Caki2 (cell line): ENCODE results near the gene AXIN2. TPM values are rescaled to one million over a fixed set of nuclear protein-coding genes. Genes with fewer than 3 reads are reported as not detected.
"Not testable (repeated sequence)": the region's sequence is repeated elsewhere in the genome, so short reads cannot be mapped to it uniquely, and the experiment has no call there.

Experiments used
- DNase-seq: peaks from one replicate; pipeline ENCODE4 v3.0.0-alpha.2; 2015; ENCODE audit warnings: low read depth
- in situ Hi-C: cut with HindIII; loops from 2 replicates; pipeline ENCODE4 v1.10.0; 2016; ENCODE audit warnings: low sequenced_read_pairs, low pct_unique_long_range_greater_than_20kb, mixed read lengths
- total RNA-seq: library from RNA; depleted of rRNA; stranded (reverse); fragments of >200 nt; shearing (Covaris generic); gene quantifications from 2 replicates; pipeline ENCODE4 v1.2.3, GENCODE V29; 2014; ENCODE audit warnings: low replicate concordance

The AXIN2 gene
- total RNA-seq, 1 experiment from 2014 or later: not detected

DNA sequence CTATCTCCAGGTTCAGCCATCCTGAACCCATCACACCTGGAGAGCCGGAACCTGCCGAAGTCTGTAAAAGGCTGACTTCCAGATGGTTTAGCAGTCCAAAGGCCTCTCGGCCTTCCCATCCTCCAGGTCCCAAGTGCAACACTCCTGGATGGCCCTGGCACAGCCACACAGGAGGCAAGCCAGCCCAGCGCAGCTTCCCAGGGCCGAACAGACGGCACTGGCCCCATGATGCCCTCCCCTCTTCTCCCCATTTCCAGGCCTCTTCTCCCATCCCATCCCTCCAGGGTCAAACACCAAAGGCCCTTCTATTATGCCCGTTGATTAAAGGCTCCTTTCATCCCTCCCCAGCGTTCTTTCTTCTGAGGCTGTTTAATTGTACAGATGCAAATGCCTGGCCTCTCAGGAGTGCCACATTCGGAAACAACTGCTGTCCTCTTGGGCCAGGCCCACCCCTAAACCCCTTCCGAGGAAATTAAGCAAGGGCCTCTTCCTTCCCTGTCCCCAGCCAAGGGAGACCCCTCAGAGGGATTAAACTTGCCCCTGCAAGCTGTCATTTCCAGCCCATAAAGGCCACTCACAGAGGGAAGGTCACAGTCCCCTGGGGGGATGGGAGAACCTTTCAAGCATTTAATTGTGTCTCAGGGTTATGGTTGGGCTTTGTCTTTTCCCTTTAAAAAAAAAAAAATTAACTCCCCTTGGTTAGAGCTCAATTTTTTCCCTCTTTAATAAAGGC, 30.8 kb downstream of the AXIN2 start:
- in situ Hi-C loops: no loop called here
- no peak for DNase-seq

DNA sequence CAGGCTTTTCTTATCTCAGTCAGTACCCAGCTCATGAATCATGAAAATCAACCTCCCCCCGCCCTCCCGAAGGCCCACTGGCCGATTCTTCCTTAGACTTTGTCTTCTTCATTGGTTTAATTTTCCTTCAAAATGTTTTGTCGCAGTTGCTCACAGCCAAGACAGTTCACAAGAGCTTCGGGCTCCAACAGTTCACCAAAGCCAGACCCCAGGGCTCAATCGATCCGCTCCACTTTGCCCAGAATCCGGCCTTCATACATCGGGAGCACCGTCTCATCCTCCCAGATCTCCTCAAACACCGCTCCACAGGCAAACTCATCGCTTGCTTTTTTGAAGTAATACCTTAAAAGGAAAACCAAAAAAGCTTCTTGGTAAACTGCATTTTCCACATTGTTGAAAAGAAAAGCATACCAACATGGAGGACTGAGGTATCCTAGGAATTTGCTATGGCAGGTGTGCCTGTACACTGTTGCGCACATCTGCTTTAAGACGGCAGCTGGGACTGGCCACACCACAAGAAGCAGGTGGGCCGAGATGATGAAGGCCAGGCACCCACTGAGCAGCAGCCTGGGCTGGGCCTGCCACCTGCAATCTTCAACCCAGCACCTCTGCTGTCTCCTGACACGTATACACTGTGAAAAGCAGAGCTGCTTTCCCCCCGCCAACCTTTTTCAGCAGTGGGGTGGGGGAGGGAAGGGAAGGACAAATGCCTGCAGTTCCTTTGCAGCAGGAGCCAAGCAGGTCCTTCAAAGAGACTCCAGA, 31.5 kb downstream of the AXIN2 start:
- in situ Hi-C loops: no loop called here
- DNase-seq: no peak

DNA sequence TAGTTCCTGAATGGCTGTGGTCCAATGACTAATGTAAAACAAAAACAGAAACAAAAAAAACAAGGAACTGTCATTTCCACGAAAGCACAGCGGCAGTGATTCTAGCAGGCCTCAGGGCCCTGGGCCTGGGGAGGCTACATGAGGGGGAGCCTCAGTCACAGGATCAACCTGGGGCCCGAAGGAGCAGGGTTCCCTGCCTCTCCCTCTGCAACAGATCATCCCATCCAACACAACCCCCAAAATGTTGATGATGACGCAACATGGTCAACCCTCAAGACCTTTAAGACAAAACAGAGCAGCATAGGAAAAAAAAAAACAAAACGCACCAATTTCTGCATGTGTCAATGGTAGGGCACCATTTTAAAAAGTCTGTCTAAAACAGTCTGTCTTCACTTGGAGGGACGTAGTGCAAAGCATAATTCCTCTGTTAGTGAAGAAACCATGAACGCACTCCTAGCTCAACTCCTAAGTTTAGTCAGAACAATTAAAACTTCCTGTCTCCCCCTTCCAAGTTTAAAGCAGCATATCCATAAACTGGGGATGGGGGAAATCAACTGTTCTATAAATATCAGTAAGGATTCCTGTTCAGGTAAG, 32.3 kb downstream of the AXIN2 start:
- in situ Hi-C loops: no loop called here
- DNase-seq: no peak

DNA sequence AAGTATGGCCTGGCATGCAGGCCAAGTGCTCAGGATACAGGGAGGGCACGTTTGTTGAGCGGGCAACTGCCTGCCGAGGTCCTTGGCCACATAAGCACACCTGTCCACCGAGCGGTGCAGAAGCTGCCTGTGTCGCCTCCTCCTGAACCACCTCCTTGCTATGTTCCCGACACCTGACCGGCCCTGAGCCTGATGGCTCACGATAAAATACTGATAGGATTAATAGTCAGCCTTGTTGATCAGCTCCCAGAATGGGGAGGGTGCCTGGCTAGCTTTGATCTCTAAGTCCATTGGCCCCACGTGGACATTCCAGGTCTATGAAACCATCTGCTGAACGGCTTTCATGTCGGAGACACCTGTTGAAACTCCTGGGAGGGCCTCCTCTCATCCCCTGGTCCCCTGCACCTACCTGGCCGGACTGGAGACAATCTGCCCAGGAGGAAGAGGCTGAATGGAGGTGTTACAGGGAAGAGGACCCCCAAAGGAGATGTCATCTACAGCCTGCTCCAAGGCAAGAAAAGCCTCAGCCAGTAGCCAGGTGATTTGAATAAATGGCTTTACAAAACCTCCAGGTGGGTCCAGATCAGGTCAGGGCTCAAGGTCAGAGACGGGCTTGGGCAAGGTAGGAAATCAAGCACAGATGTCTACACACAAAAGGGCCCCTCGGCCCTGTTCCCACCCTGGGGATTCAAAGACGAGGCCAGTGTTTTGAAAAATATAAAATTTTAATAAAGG, 33.4 kb downstream of the AXIN2 start:
- in situ Hi-C loops: no loop called here

DNA sequence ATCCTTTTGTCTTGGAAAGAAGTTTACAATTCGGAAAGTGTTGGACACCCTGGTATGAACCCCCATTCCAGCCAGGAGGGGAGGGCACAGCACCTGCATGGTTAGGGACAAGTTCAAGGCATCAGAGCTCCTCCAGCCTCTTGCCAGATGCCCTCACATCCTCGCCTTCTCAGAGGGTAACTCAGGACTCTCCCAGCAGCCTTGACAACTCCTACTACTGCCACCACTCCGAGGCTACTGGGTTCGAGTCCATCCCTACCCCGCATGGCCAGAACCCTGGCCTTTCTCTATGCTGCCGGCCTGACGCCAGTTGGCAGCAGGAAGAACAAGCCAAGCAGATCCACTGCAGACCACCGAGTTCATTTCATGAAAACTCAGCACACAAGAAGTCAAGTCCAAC, 34.1 kb downstream of the AXIN2 start:
- DNase-seq: no peak

More for the DNA sequence above, 33.4 kb downstream of the AXIN2 start:
- no peak for DNase-seq

DNA sequence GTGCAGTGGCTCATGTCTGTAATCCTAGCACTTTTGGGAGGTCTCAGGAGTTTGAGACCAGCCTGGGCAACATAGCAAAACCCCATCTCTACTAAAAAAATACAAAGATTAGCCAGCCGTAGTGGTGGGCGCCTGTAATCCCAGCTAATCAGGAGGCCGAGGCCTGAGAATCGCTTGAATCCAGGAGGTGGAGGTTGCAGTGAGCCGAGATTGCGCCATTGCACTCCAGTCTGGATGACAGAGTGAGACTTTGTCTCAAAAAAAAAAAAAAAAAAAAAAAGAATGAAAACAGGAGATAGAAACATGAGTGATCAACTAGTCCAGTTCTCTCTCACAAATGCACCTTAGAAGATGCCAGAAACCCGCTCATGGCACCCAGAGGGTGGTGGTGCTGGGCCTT, 34.6 kb downstream of the AXIN2 start:
- DNase-seq, in situ Hi-C loops: not testable (repeated sequence)

More for the DNA sequence above, 34.1 kb downstream of the AXIN2 start:
- in situ Hi-C loops: no loop called here

DNA sequence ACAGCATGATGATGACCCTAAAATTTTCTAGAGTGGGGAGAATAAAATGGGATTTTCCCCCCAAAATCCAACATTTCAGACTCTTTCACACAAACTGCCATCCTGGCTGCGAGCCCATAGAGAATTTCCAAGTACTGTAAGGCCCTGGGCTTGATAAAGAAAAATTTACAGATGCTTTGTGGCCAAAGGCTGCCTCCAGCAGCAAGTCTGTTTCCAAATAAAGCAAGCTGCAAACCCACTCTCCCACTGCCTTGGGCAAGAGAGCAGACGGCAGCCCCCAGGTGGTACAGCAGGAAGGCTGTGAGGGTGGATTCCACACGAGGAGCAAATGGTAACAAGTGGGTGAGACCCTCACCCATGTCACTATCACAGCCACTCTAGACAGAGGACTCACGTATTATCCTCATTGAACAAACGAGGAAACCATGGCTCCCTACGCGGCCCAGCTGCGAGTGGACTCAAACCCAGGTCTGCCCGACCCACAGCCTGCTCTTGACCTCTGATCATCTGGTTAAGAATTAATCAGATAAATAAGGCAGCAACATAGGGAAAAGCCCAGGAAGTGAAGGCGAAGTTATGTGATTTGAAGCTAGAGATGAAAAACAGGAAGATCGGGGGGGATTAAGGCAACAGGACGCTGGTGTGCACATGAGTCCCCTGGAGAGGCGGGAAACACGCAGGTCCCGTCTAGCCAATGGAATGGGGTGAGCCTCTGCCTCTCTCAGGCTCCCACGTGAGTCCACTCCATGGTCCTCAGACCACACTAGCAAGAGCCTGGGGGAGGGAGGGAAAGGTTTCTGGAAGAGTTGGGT, 37.4 kb downstream of the AXIN2 start:
- in situ Hi-C loops: no loop called here
- no peak for DNase-seq

DNA sequence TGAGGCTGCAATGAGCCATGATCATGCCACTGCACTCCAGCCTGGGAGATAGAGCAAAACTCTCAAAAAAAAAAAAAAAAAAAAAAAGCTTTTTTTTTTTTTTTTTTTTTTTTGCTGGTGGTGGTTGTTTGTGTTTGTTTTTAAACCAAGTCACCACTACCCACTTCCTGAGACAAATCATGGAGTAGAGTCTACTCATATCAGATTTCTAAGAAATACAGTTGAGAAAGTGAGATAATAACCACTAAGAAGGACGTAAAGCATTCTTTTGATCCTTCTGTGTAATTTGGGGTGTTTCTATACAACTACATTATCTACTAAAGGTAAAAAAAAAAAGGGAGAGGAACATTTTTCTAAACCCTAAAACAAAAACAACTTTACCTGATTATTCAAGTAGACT, 38.0 kb downstream of the AXIN2 start:
- DNase-seq: no peak

DNA sequence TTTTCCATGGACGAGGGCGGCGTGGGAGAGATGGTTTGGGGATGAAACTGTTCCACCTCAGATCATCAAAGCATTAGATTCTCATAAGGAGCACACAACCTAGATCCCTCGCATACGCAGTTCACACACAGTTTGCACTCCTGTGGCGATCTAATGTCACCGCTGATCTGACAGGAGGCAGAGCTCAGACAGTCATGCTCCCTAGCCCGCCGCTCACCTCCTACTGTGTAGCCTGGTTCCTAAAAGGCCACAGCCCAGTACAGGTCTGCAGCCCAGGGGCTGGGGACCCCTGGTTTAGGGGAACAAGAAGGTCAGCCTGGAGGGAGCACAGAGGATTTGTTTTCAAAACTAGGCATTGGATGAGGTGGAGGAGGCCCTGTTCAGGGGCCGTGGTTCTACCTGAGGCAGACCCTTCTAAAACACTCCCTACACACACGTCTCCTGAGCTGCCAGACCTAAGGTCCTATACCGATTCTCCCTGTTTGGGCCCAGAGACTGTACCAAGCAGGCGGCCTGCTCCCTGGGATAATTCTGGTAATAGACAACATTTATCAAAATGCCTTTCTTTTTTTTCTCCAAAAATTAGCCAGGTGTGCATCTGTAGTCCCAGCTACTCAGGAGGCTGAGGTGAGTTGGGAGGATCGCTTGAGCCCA, 38.6 kb downstream of the AXIN2 start:
- no peak for DNase-seq
- in situ Hi-C loops: no loop called here

More for the DNA sequence above, 38.0 kb downstream of the AXIN2 start:
- in situ Hi-C loops: no loop called here

DNA sequence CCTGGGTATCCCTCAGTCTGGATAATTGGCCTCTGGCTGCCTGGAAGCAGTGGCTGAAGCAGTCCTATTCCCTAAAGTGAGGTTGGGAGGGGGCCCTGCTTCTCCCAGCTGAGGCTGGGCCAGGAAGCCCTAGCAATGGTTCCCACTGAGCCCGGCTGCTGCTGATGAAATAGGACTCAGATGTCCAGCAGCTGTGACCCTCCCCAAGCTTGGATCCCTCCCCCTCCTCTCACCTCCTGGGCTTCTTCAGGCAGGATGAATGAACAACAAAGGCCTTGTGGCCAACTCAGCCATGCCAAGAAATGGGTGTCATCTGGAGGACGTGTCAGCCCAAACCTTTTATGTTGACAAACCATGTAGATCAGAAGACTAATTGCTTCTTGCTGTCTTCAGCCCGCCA, 42.0 kb downstream of the AXIN2 start:
- DNase-seq: no peak

DNA sequence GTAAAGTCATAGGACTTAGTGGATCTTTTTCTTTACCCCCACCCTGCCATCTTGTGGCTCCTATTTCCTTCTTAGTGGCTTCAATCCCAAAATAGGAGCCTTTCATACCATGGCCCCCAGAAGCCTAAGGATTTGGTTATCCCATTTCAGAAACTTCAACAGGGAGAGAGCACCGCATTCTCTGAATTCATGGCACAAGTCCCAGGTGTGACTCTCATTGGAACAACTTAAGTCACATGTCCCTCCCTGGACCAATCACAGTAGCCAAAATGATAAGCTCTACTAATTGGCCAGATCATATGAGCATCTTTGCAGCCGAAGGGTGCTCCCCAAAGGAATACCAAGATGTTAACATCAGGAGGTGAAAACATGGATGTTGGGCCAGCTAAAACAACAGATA, 43.2 kb downstream of the AXIN2 start:
- in situ Hi-C loops: no loop called here
- no peak for DNase-seq

More for the DNA sequence above, 42.0 kb downstream of the AXIN2 start:
- in situ Hi-C loops: no loop called here

DNA sequence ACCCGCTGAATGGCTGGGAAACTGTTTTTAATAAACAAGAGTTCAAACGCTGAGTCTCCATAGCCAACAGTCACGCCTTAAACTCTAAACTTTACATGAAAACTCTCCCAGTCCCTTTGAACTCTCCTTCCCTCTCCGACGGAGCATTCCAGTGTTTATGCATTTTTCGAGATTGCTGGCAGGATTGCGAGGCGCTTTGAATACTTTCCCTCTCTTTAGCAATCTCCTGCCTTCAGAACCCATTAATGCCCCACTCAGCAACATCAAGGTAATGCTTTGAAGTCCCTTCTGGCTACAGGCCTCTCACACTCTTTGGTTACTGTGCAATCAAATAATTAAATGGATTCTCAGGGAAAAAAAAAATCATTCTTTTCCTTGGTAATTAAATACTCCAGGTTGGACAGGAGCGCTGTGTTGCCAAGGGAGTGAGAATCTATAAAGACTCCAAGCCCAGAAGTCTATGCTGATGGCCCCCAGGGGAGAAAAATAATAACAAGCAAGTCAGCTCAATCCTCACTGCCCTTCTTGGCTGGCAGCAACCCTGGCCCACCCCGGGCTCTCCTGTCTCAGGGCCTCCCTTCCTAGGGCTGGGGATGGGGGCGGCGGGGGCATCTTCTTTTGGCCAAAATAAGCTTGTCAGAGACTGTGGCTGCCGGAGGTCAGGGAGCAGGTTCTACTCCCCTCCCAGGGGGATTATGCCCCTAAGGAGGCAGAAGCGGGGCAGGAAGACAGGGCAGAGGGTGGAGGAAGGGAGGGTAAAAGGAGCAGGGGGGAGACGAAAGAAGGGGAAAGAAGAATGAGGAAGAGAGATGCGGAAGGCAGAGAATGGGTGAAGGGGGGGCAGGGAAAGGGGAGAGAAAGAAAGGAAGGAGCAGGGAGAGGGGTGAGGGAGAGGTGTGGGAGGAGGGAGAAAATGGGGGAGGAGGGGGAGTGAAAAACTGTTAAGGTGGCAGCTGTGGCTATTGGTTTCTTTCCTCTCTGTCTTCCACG, 45.2 kb downstream of the AXIN2 start:
- DNase-seq: no peak
- in situ Hi-C loops: no loop called here

DNA sequence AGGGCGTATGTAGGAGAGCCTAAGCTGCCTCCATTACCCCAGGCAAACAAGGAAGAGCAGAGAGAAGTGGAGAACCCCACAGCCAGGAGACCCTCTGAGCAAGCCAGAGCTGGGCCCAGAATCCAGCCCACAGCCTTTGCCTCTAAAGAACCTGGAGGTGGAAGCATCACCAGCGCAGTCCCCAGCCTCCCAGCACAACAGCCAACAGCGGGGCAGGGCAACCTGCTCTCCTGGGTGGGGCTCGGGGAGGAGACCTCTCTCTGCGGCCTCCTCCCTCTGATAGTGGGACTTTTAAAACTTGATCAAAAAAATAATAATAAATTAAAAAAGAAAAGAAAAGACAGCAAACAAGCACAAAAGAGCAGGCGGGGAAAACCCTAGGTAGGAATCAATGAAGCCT, 45.9 kb downstream of the AXIN2 start:
- no peak for DNase-seq
- in situ Hi-C loops: no loop called here

DNA sequence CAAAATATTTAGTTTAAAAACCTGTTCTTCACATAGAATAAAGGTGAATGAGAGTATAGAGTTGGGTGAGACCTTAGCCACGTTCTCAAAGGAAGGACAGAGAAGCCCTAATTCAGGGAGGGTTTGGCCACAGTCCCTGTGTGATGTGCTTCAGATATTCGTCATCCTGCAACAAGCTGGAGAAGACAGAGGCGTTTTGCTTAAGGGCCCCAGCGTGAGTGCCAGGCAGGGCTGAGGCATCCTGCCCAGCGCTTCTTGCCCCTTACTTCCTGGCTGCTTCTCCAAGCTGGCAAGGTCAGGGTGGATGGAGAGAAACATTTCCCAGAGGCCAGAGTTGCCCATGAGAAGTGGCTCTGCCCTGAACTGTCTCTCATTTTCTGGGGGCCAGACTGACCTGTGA, 46.9 kb downstream of the AXIN2 start:
- in situ Hi-C loops: no loop called here
- no peak for DNase-seq

DNA sequence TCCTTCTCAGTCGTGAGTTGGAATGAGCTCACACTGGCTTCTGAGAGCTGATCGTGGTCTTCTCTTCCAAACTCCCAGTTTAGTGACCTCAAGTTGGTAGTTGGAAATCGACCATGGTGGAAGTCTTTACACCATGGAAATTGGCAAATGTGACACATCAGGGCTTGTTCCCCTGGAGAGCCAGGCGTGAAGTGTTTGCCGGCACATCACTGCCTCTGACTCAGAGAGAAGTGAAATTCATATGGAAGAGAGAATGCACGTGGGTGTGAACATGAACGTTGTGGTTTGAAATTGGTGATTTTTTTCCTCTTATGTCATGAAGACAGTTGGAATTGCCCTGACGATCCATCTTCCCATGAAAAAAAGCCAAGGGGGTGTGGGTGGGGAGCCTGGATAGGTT, 47.4 kb downstream of the AXIN2 start:
- in situ Hi-C loops: no loop called here
- no peak for DNase-seq

DNA sequence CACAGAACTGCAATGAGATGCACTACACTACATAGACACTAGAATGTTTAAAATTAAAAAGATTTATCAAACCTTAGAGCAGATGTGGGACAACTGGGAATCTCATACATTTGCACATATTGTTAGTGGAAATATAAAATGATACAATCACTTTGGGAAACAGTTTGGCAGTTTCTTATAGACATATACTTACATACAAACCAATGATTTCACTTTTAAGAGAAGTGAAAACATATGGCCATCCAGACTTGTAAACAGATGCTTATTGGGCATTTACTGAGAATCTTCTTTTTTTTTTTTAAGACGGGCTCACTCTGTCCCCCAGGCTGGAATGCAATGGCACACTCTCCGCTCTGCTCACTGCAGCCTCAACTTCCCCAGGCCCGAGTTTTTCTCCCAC, 50.1 kb downstream of the AXIN2 start:
- in situ Hi-C loops: no loop called here
- no peak for DNase-seq
